Measurements from ENCODE around the gene DGKI.

Gene DGKI

GRCh38 chr7:137439829-137440825 lies 406.6 kb downstream of the DGKI start:
- no peaks in the 10 kb centered on the region for H3K36me3 ChIP-seq
- H3K9me3 ChIP-seq: no peaks in the 10 kb centered on the region
- no peak overlapping the region for H3K9ac ChIP-seq
- no peak for TF ChIP-seq Cebpa-rat (IDR thresholded peaks at IDR 0.05)
- peaks cover 7% of the 10 kb centered on the region; the same call in 1 of the 2 replicates for H3K4me1 ChIP-seq
- H4K20me1 ChIP-seq: no peaks in the 10 kb centered on the region
- H3K4me3 ChIP-seq: no peak overlapping the region
- H3K27me3 ChIP-seq: no peaks in the 10 kb centered on the region
- no peak overlapping the region for H3K27ac ChIP-seq
- H3K4me2 ChIP-seq: no peak overlapping the region

- Histone ChIP-seq H3K4me2 (no peak overlapping the region), H3K4me3 (no peak overlapping the region), H3K36me3 (no peaks in the 10 kb centered on the region), H3K27me3 (no peaks in the 10 kb centered on the region), H4K20me1 (no peaks in the 10 kb centered on the region), H3K27ac (no peak overlapping the region), H3K9me3 (no peaks in the 10 kb centered on the region), H3K9ac (no peak overlapping the region), H3K4me1 (no peaks in the 10 kb centered on the region)
- TF ChIP-seq Cebpa-rat (IDR thresholded peaks at IDR 0.05): no peak
Measured at GRCh38 chr7:137434946-137435345, 411.8 kb downstream of the DGKI start.

GRCh38 chr7:137434530-137434929 lies 412.2 kb downstream of the DGKI start:
- H4K20me1 ChIP-seq: no peaks in the 10 kb centered on the region
- H3K4me3 ChIP-seq: no peak overlapping the region
- TF ChIP-seq Cebpa-rat (IDR thresholded peaks at IDR 0.05): no peak
- no peak overlapping the region for H3K9ac ChIP-seq
- no peak overlapping the region for H3K27ac ChIP-seq
- no peak overlapping the region for H3K4me2 ChIP-seq
- H3K36me3 ChIP-seq: no peaks in the 10 kb centered on the region
- no peaks in the 10 kb centered on the region for H3K27me3 ChIP-seq
- H3K4me1 ChIP-seq: no peaks in the 10 kb centered on the region
- H3K9me3 ChIP-seq: no peaks in the 10 kb centered on the region

GRCh38 chr7:137423321-137423720 lies 423.5 kb downstream of the DGKI start:
- Histone ChIP-seq H3K9me3 (no peaks in the 10 kb centered on the region), H3K27me3 (no peaks in the 10 kb centered on the region), H3K36me3 (no peaks in the 10 kb centered on the region), H3K4me1 (no peaks in the 10 kb centered on the region), H3K4me2 (no peak overlapping the region), H4K20me1 (no peaks in the 10 kb centered on the region), H3K4me3 (no peak overlapping the region), H3K9ac (no peak overlapping the region), H3K27ac (no peak overlapping the region)
- no peak for TF ChIP-seq Cebpa-rat (IDR thresholded peaks at IDR 0.05)

GRCh38 chr7:137421366-137421765 lies 425.4 kb downstream of the DGKI start:
- H3K4me2 ChIP-seq: no peak overlapping the region
- H3K27me3 ChIP-seq: no peaks in the 10 kb centered on the region
- no peak overlapping the region for H3K27ac ChIP-seq
- no peak for TF ChIP-seq Cebpa-rat (IDR thresholded peaks at IDR 0.05)
- H3K9me3 ChIP-seq: no peaks in the 10 kb centered on the region
- H3K4me1 ChIP-seq: no peaks in the 10 kb centered on the region
- no peak overlapping the region for H3K9ac ChIP-seq
- no peak overlapping the region for H3K4me3 ChIP-seq
- H4K20me1 ChIP-seq: no peaks in the 10 kb centered on the region
- no peaks in the 10 kb centered on the region for H3K36me3 ChIP-seq

- H3K27me3 ChIP-seq: no peaks in the 10 kb centered on the region
- H3K27ac ChIP-seq: no peak overlapping the region
- H3K9ac ChIP-seq: no peak overlapping the region
- no peak overlapping the region for H3K4me3 ChIP-seq
- H3K9me3 ChIP-seq: no peaks in the 10 kb centered on the region
- no peak overlapping the region for H3K4me2 ChIP-seq
- H4K20me1 ChIP-seq: no peaks in the 10 kb centered on the region
- no peaks in the 10 kb centered on the region for H3K4me1 ChIP-seq
- TF ChIP-seq Cebpa-rat (IDR thresholded peaks at IDR 0.05): no peak
- no peaks in the 10 kb centered on the region for H3K36me3 ChIP-seq
Measured at GRCh38 chr7:137418841-137419240, 427.9 kb downstream of the DGKI start.

GRCh38 chr7:137417464-137417863 lies 429.3 kb downstream of the DGKI start:
- no peaks in the 10 kb centered on the region for H3K4me1 ChIP-seq
- no peak overlapping the region for H3K27ac ChIP-seq
- TF ChIP-seq Cebpa-rat (IDR thresholded peaks at IDR 0.05): no peak
- no peaks in the 10 kb centered on the region for H3K27me3 ChIP-seq
- H3K4me3 ChIP-seq: no peak overlapping the region
- no peaks in the 10 kb centered on the region for H3K36me3 ChIP-seq
- no peak overlapping the region for H3K9ac ChIP-seq
- no peaks in the 10 kb centered on the region for H4K20me1 ChIP-seq
- H3K4me2 ChIP-seq: no peak overlapping the region
- no peaks in the 10 kb centered on the region for H3K9me3 ChIP-seq

- H3K4me1 ChIP-seq: no peaks in the 10 kb centered on the region
- no peak overlapping the region for H3K4me3 ChIP-seq
- no peaks in the 10 kb centered on the region for H3K9me3 ChIP-seq
- H3K27ac ChIP-seq: no peak overlapping the region
- TF ChIP-seq Cebpa-rat (IDR thresholded peaks at IDR 0.05): no peak
- H3K4me2 ChIP-seq: no peak overlapping the region
- H4K20me1 ChIP-seq: no peaks in the 10 kb centered on the region
- H3K36me3 ChIP-seq: no peaks in the 10 kb centered on the region
- no peaks in the 10 kb centered on the region for H3K27me3 ChIP-seq
- no peak overlapping the region for H3K9ac ChIP-seq
Measured at GRCh38 chr7:137413901-137414300, 432.9 kb downstream of the DGKI start.

- Histone ChIP-seq H3K4me2 (no peak overlapping the region), H3K4me3 (no peak overlapping the region), H3K9ac (no peak overlapping the region), H4K20me1 (no peaks in the 10 kb centered on the region), H3K4me1 (no peaks in the 10 kb centered on the region), H3K36me3 (no peaks in the 10 kb centered on the region), H3K27ac (no peak overlapping the region), H3K9me3 (no peaks in the 10 kb centered on the region), H3K27me3 (no peaks in the 10 kb centered on the region)
- no peak for TF ChIP-seq Cebpa-rat (IDR thresholded peaks at IDR 0.05)
Measured at GRCh38 chr7:137411446-137411845, 435.3 kb downstream of the DGKI start.

- Histone ChIP-seq H3K4me1 (no peaks in the 10 kb centered on the region), H3K36me3 (no peaks in the 10 kb centered on the region), H3K27me3 (no peaks in the 10 kb centered on the region), H3K27ac (no peak overlapping the region), H3K4me2 (no peak overlapping the region), H3K9ac (no peak overlapping the region), H3K9me3 (no peaks in the 10 kb centered on the region), H3K4me3 (no peak overlapping the region), H4K20me1 (no peaks in the 10 kb centered on the region)
- TF ChIP-seq Cebpa-rat (IDR thresholded peaks at IDR 0.05): no peak
Measured at GRCh38 chr7:137408126-137408525, 438.6 kb downstream of the DGKI start.

Measured in BLaER1 (cell line).